ENCODE data around the gene CNIH4. TPM values are rescaled to one million over a fixed set of nuclear protein-coding genes. Genes with fewer than 3 reads are reported as not detected.
"Not testable (repeated sequence)": the region's sequence is repeated elsewhere in the genome, so short reads cannot be mapped to it uniquely, and the experiment has no call there.

CNIH4 gene
- polyA plus RNA-seq, 4 donors, result 45.6 to 56.7 (median 51.4) TPM

- no peak for DNase-seq (ENCODE audit: low read depth in 4 of 4, low spot score in 3 of 4)
These were observed 36.0 kb downstream of the CNIH4 start for GRCh38 chr1:224392411-224393249.

- DNase-seq (ENCODE audit: low read depth in 4 of 4, low spot score in 3 of 4), result no peak
These were observed 36.6 kb downstream of the CNIH4 start for GRCh38 chr1:224393294-224393693.

- no peak for DNase-seq (ENCODE audit: low read depth in 4 of 4, low spot score in 3 of 4)
These were observed 43.2 kb downstream of the CNIH4 start for GRCh38 chr1:224399887-224400286.

DNA sequence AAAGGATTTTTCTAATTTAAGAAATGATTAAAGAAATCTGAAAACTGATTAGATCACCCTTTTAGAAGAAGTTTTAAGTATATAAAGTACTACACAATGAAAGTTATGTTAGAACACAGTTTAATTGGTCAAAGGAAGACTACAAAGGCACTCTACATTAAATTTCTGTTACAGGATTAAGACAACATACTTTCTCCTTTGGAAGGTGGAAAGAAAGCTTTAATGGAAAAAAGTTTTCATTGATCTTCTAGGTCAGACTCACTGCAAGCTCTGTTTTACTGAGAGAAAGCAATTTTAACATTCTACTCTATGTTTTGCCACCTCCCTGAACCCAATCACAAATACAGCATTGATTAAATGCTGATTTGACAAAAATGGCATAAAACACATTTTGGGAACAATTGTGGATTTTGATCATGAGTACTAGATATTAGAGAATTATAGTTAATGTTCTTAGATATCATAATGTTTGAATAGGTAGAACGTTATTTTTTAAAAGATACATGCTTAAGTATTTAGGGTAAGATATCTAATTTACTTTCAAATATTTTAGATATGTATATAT is 45.9 kb downstream of the CNIH4 start:
- DNase-seq (ENCODE audit: low read depth in 4 of 4, low spot score in 3 of 4), result no peak

GRCh38 chr1:224404916-224405603 is 48.4 kb downstream of the CNIH4 start:
- no peak for DNase-seq (ENCODE audit: low read depth in 4 of 4, low spot score in 3 of 4)

GRCh38 chr1:224405604-224405970 is 48.9 kb downstream of the CNIH4 start:
- no peak for DNase-seq (ENCODE audit: low read depth in 4 of 4, low spot score in 3 of 4)

DNA sequence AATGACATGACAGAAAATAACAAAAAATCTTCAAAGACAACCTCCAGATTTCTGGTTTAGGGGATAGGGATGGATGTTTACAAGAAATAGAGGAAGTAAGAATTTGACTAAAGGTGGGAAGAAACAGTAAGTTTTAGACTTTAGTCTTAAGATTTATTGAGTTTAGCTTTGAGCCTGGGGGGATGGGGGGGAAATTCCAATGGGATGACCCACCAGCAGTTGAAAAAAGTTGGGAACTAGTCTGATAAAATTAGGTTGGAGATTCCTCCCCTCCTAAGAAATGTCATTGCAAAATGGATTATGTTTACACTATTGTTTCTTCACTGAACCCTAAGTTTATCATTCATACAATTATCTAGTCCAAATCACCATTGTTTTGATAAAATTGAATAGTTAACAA is 49.5 kb downstream of the CNIH4 start:
- DNase-seq (ENCODE audit: low read depth in 4 of 4, low spot score in 3 of 4), result no peak

DNA sequence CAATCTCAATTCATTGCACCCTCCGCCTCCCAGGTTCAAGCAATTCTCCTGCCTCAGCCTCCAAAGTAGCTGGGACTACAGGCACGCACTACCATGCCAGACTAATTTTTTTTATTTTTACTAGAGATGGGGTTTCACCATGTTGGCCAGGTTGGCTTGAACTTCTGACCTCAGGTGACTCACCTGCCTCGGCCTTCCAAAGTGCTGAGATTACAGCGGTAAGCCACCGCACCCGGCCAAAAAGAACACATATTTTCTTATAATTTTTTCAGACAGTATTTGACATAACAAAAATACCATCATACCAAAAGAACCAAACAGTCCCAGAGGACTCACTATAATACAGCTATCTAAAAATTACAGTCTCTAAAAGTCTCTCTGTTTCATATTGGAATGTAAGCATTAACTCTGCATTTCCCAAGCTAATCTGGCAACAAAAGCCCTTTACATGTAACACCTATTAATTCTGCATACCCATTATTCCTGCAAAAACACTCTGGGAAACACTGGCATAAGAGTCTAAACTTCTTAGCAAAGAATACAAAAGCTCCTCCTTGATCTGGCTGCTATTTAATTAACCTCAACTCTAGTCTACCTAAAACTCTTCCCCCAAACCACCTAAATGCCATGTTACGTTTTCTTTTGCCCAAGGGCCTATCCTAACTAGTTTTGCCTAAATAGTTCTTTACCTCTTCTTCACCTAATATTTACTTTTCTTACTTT is 51.1 kb downstream of the CNIH4 start:
- no peak for DNase-seq (ENCODE audit: low read depth in 4 of 4, low spot score in 3 of 4)

DNA sequence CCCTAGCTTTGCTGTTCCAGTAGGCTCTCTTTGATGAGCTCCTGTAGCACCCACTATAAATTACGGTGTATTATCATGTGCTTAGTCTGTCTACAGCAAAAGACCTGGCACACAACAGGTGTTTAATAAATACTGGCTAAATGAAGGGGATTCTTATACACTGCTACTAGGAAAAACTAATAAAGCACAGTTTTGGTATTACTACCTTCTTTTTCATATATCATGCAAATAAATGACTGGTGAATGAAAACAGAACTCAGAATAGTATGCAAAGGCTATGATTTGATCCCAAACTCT is 51.6 kb downstream of the CNIH4 start:
- DNase-seq (ENCODE audit: low read depth in 4 of 4, low spot score in 3 of 4), result no peak

DNA sequence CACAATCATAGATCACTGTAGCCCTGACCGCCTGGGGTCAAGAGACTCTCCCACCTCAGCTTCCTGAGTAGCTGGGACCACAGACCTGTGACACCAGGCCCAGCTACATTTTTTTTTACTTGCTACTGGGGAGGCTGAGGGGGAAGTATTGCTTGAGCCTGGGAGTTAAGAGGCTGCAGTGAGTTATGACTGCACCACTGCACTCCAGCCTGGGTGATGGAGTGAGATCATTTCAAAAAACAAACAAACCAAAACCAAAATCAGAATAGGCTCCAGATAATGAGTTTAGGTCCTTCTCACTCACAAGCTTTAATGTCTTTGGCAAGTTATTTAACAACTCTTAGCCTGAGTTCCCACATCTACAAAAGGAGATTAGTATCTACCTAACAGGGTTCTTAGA is 55.1 kb downstream of the CNIH4 start:
- no peak for DNase-seq (ENCODE audit: low read depth in 4 of 4, low spot score in 3 of 4)

GRCh38 chr1:224420106-224420505 is 63.4 kb downstream of the CNIH4 start:
- no peak for DNase-seq (ENCODE audit: low read depth in 4 of 4, low spot score in 3 of 4)

DNA sequence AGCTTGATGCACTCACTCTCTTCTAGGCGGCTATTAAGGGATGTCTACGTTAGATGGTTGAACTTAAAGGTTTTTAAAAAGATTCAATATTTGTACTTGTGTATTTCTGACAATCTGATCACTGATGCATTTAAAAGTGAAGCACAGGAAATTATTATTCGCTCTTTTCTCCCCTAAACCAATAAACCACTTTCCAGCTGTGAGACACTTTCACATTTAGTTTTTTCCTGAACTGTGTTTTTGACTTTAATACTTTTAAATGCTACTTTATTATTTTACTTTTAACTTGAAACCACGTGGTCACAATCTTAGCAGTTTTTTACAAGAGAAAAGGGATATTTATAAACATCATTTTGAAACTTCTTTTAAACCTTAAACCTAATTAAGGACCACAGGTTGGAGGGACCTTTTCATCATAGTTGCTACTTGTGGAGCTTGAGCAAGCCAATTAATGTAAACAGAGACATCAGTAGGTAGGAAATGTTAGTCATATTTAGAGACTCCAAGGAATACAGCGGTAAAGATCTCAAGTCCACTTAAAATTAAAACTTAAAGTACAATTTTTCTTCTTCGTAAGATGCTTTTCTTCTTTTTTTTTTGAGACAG is 68.7 kb downstream of the CNIH4 start:
- no peak for DNase-seq (ENCODE audit: low read depth in 4 of 4, low spot score in 3 of 4)

DNA sequence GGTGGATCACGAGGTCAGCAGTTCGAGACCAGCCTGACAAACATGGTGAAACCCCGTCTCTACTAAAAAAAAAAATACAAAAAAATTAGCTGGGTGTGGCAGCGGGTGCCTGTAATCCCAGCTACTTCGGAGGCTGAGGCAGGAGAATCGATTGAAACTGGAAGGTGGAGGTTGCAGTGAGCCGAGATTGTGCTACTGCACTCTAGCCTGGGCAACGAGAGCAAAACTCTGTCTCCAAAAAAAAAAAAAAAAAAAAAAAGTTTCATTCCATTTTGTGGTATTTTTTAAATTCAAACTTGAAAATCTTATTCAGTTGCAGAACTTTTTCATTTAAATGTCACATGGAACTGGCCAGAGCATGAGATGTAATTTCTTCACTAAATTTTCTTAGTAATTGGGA is 70.2 kb downstream of the CNIH4 start:
- DNase-seq (ENCODE audit: low read depth in 4 of 4, low spot score in 3 of 4), result not testable (repeated sequence)

- no peak for DNase-seq (ENCODE audit: low read depth in 4 of 4, low spot score in 3 of 4)
These were observed 70.7 kb downstream of the CNIH4 start for GRCh38 chr1:224427346-224427745.

DNA sequence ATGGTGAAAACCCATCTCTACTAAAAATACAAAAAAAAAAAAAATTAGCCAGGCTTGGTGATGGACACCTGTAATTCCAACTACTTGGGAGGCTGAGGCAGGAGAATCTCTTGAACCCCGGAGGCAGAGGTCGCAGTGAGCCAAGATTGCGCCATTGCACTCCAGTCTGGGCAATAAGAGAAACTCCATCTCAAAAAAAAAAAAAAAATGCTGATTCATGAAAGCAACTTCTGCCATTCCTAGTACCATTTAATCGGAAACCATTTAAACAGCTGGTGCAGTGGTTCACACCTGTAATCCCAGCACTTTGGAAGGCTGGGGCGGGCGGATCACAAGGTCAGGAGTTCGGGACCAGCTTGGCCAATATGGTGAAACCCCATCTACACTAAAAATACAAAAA is 72.0 kb downstream of the CNIH4 start:
- DNase-seq (ENCODE audit: low read depth in 4 of 4, low spot score in 3 of 4), result not testable (repeated sequence)

Other genes starting within 250 kb of the CNIH4 start
- 10 to 100 TPM; 24.1 to 34.7 (median 32.9) TPM for gene FBXO28, start 242.8 kb upstream of the CNIH4 start, polyA plus RNA-seq (ENCODE audit: insufficient read length in 4 of 4)
- gene DEGS1, start 173.6 kb upstream of the CNIH4 start, polyA plus RNA-seq (ENCODE audit: insufficient read length in 4 of 4), result 10 to 100 TPM; 50.4 to 87.0 (median 61.5) TPM
- 10 to 100 TPM; 28.7 to 44.3 (median 42.4) TPM for gene NVL, start 26.7 kb upstream of the CNIH4 start, polyA plus RNA-seq (ENCODE audit: insufficient read length in 4 of 4)
- 100 to 1,000 TPM in 1 of 4 donors, 10 to 100 TPM in 3; 86.2 to 105 (median 95.8) TPM for gene WDR26, start 77.9 kb downstream of the CNIH4 start, polyA plus RNA-seq (ENCODE audit: insufficient read length in 4 of 4)